Endothelial cell of umbilical vein (primary cell): ENCODE measurements around the gene PLXNA1. TPM values are rescaled to one million over a fixed set of nuclear protein-coding genes. Genes with fewer than 3 reads are reported as not detected.

Source experiments
- BruUV-seq: library from RNA; stranded (reverse); fragments of 400-500 nt; replicated peaks from 2 replicates; lab custom pipeline; 2021; lab: Mats Ljungman, UMichigan
- CTCF ChIA-PET: fragments of 300-600, 350-600 bp; sonication (Branson Sonifier 250); formaldehyde crosslinking; loops from one replicate; lab custom pipeline; 2021; ENCODE audit warnings: antibody characterized with exemption, inconsistent platforms; lab: Charles Lee
- POLR2A ChIA-PET: fragments of 300-600, 350-600 bp; sonication (Branson Sonifier 250); formaldehyde crosslinking; loops from one replicate; lab custom pipeline; 2021; ENCODE audit warnings: antibody characterized with exemption, inconsistent platforms; lab: Charles Lee
- DNase-seq: peaks from one replicate; pipeline ENCODE4 v3.0.0-alpha.2; 2011; ENCODE audit warnings: low read depth, low spot score
- FAIRE-seq: peaks from 2 replicates; lab custom pipeline; 2011; peaks lifted over from hg19 to GRCh38; lab: Jason Lieb, UNC
- H2AFZ ChIP-seq: 2 replicates; pipeline ENCODE4 v1.6.0; 2012; ENCODE audit warnings: low read depth, low read length, control low read depth, inconsistent platforms
- H3K27ac ChIP-seq: 2 replicates; pipeline ENCODE4 v1.5.1; 2011; ENCODE audit warnings: low read depth, mild to moderate bottlenecking, control low read depth, low read length, moderate library complexity; ENCODE audit not compliant: insufficient read depth
- H3K27me3 ChIP-seq, 2 experiments: 2 replicates each; pipeline versions ENCODE4 v1.6.0 to v1.6.1; 2011; ENCODE audit warnings: low read length in 2 of 2, mixed read lengths in 1 of 2; ENCODE audit not compliant: control insufficient read depth in 2 of 2, insufficient read depth in 2 of 2
- H3K36me3 ChIP-seq, 2 experiments: 2 replicates in 1 of 2; 3 replicates in 1 of 2; pipeline ENCODE4 v1.5.1; 2011; ENCODE audit warnings: low read length in 2 of 2, mild to moderate bottlenecking in 1 of 2, moderate library complexity in 1 of 2; ENCODE audit not compliant: control insufficient read depth in 2 of 2, insufficient read depth in 2 of 2; ENCODE audit errors: extremely low read depth in 1 of 2
- H3K4me1 ChIP-seq: 3 replicates; pipeline ENCODE4 v1.5.1; 2011; ENCODE audit warnings: mild to moderate bottlenecking, low read length; ENCODE audit not compliant: control insufficient read depth, insufficient read depth; ENCODE audit errors: extremely low read depth
- H3K4me2 ChIP-seq: 2 replicates; pipeline ENCODE4 v1.6.1; 2011; ENCODE audit warnings: low read length, control low read depth, mixed read lengths; ENCODE audit not compliant: insufficient read depth
- H3K4me3 ChIP-seq, 3 experiments: fragments of 200-600 bp in 1 of 3; sonication (generic), shearing (Covaris generic) in 1 of 3; replicated peaks in 1 of 3; 2 replicates each; pipeline ENCODE4 v1.5.1; 2011 to 2016; ENCODE audit warnings: control low read depth in 3 of 3, low read length in 3 of 3, mild to moderate bottlenecking in 2 of 3, inconsistent platforms in 1 of 3, low read depth in 1 of 3, moderate library complexity in 1 of 3; ENCODE audit not compliant: insufficient read depth in 1 of 3
- H3K79me2 ChIP-seq: 2 replicates; pipeline ENCODE4 v1.6.0; 2012; ENCODE audit warnings: low read length, inconsistent platforms; ENCODE audit not compliant: control insufficient read depth, insufficient read depth
- H3K9ac ChIP-seq: replicated peaks from 2 replicates; pipeline ENCODE3; 2011; ENCODE audit warnings: low read length, control low read depth; ENCODE audit not compliant: insufficient read depth; ENCODE audit errors: extremely low read depth
- H3K9me1 ChIP-seq: replicated peaks from 3 replicates; pipeline ENCODE4 v1.6.0; 2011; ENCODE audit warnings: mild to moderate bottlenecking, low read length; ENCODE audit not compliant: control insufficient read depth, insufficient read depth; ENCODE audit errors: extremely low read depth
- H3K9me3 ChIP-seq: replicated peaks from 2 replicates; pipeline ENCODE4 v1.5.1; 2012; ENCODE audit warnings: low read length, inconsistent platforms; ENCODE audit not compliant: control insufficient read depth, insufficient read depth
- H4K20me1 ChIP-seq: replicated peaks from 2 replicates; pipeline ENCODE3; 2011; ENCODE audit warnings: mild to moderate bottlenecking, low read length; ENCODE audit not compliant: control insufficient read depth, insufficient read depth; ENCODE audit errors: extremely low read depth
- EZH2 ChIP-seq: IDR thresholded peaks from 2 replicates; pipeline ENCODE4 v1.6.1; 2012; ENCODE audit warnings: borderline replicate concordance, low read depth, mild to moderate bottlenecking, moderate library complexity, low read length, inconsistent platforms; ENCODE audit not compliant: severe bottlenecking
- FOS ChIP-seq: IDR thresholded peaks from 2 replicates; pipeline ENCODE4 v1.6.1; 2011; ENCODE audit warnings: mild to moderate bottlenecking, low read length, moderate library complexity, borderline replicate concordance; ENCODE audit not compliant: insufficient read depth
- GATA2 ChIP-seq: IDR thresholded peaks from 2 replicates; pipeline ENCODE4 v1.7.0; 2011; ENCODE audit warnings: low read depth, mild to moderate bottlenecking, moderate library complexity, mixed read lengths, low read length; ENCODE audit not compliant: insufficient read length, insufficient read depth
- JUN ChIP-seq: IDR thresholded peaks from 2 replicates; pipeline ENCODE4 v1.6.1; 2011; ENCODE audit warnings: borderline replicate concordance, low read depth; ENCODE audit not compliant: insufficient read length, insufficient read depth
- MYC ChIP-seq: IDR thresholded peaks from one replicate; pipeline ENCODE4 v1.6.1; 2011; ENCODE audit warnings: mild to moderate bottlenecking, low read depth, low read length
- POLR2A ChIP-seq: IDR thresholded peaks from 2 replicates; pipeline ENCODE4 v1.6.1; 2012; ENCODE audit warnings: low read depth, mild to moderate bottlenecking, control low read depth, low read length
- POLR2AphosphoS5 ChIP-seq: IDR thresholded peaks from 2 replicates; pipeline ENCODE4 v1.6.1; 2012; ENCODE audit warnings: low read depth, mild to moderate bottlenecking, control low read depth, low read length, moderate library complexity; ENCODE audit not compliant: insufficient read depth
- dilution Hi-C: fragments of 300-500 bp; cut with MboI; formaldehyde crosslinking; loops from one replicate; pipeline ENCODE4 v1.15.0; 2019; ENCODE audit warnings: low sequenced_read_pairs; ENCODE audit not compliant: extremely low pct_ligation_motif_present
- intact Hi-C: fragments of 100-400 bp; cut with micrococcal nuclease; formaldehyde crosslinking; loops from one replicate; pipeline ENCODE4 v1.10.0; 2022
- polyA plus RNA-seq, 4 experiments: library from polyadenylated mRNA; depleted of rRNA in 3 of 4; stranded (reverse) in 3 of 4; unstranded in 1 of 4; fragments of >200 nt; gene quantifications; 2 replicates each; pipeline versions ENCODE4 v1.2.1 to v1.2.3, GENCODE V29; 2011 to 2012; ENCODE audit warnings: missing spikeins in 1 of 4
- total RNA-seq: library from RNA; stranded (reverse); gene quantifications from 2 replicates; pipeline ENCODE4 v1.2.3, GENCODE V29; 2021
- TF ChIP-seq, protein P1 (sequence below): IDR thresholded peaks from 2 replicates; pipeline ENCODE4 v1.6.1; 2011; ENCODE audit not compliant: insufficient read depth, insufficient read length
- TF ChIP-seq, protein P2 (sequence below), 2 donors: IDR thresholded peaks; 1 replicate in 1 of 2; 2 replicates in 1 of 2; pipeline ENCODE4 v1.5.1; 2011; ENCODE audit warnings: low read length in 2 of 2, mild to moderate bottlenecking in 2 of 2, moderate library complexity in 2 of 2, control low read depth in 1 of 2, inconsistent platforms in 1 of 2, low read depth in 1 of 2; ENCODE audit not compliant: insufficient read depth in 1 of 2; ENCODE audit errors: extremely low read depth in 1 of 2

The PLXNA1 gene
- total and polyA plus RNA-seq, 2 donors (not counting 3 experiments of a cell fraction or from before 2014, with no cell fraction given), result 14.1 to 18.4 TPM

DNA sequence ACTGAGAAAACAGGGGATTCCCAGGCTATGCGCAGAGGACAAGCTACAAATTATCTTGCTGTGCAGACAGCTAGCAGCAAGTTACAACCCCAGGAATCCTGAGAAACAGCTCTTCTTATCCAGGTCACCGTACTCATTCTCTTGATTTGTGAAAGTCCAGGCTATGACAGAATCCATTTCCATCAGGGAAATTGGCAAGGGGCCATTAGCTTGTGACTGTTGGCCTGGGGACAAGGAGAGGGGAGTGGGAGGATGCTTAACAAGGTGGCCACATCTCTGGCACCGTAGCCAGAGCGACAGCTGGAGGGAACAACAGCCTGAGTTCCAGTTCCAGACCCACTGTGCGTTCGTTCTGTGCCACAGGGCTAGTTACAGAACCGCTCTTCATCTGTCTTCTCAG lies 44.9 kb upstream of the PLXNA1 start:
- DNase-seq (no peak), FAIRE-seq (no peak)
- Histone ChIP-seq H4K20me1 (no peaks in the 10 kb centered on the region), H2AFZ (no peak overlapping the region), H3K27ac (no peak overlapping the region), H3K36me3 (no peaks in the 10 kb centered on the region), H3K9me1 (no peaks in the 10 kb centered on the region), H3K4me1 (peaks cover 2% of the 10 kb centered on the region), H3K27me3 (peaks cover 2 to 7% of the 10 kb centered on the region in 2 experiments), H3K9ac (no peak overlapping the region), H3K4me2 (no peak overlapping the region), H3K9me3 (no peaks in the 10 kb centered on the region), H3K79me2 (no peaks in the 10 kb centered on the region), H3K4me3 (no peak overlapping the region)
- intact Hi-C loops (no loop called here), dilution Hi-C loops (no loop called here)
- ChIA-PET CTCF (interaction anchor here (1.1 to 2.8 kb wide), 3 partner anchors 9 to 22 kb away, joined by 3 to 12 read pairs (median 4); no protein-coding TSS in a partner anchor), POLR2A (no interaction called here)
- BruUV-seq, result no TSS peak
- TF ChIP-seq FOS (no peak), JUN (no peak), MYC (no peak), GATA2 (no peak)
- TF ChIP-seq, protein P1, sequence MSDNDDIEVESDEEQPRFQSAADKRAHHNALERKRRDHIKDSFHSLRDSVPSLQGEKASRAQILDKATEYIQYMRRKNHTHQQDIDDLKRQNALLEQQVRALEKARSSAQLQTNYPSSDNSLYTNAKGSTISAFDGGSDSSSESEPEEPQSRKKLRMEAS, result no peak

DNA sequence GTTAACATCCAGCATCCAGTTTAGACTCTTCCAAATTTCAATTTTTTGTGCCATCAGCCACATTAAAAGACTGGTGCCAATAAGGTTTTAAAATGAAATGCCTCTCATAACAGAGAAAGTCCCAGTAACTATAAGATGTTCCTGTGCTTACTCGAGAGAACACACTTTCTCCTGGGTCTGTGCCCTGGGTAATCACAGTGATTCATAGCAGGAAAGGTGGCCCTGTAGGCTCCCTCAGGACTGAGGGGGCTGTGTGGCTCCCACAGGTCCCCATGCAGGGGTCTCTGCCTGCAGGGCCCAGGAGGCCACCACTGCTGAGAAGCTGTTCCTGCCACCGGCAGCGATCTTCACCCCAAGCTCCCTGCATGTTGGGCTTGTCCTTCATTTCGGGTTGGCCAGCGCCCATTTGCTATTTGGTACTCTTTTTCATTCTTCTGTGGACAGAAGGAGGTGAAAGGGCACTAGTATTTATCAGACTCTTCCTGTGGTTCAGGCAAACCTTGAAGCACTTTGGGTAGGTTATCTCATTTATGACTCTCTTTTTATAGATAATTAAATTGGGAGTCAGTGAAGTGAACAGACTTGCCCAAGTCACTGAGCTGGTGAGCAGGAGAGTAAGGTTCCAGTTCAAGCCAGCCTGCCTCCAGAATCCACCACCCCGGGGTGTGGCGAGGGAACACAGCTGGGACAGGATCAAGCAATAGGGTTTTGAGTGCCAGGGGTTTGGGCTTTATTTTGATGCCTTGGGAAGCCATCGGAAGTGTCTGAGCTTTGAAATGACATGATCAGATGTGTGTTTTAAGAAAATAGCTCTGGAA lies 44.2 kb upstream of the PLXNA1 start:
- no peak overlapping the region for H3K27ac ChIP-seq
- no peak overlapping the region for H2AFZ ChIP-seq
- ChIA-PET CTCF (interaction anchor here (0.6 to 2.8 kb wide), 4 partner anchors 9 to 22 kb away, joined by 3 to 12 read pairs (median 4); no protein-coding TSS in a partner anchor), POLR2A (no interaction called here)
- BruUV-seq, result no TSS peak
- dilution Hi-C loops, result no loop called here
- no peaks in the 10 kb centered on the region for H4K20me1 ChIP-seq
- no peaks in the 10 kb centered on the region for H3K79me2 ChIP-seq
- no peaks in the 10 kb centered on the region for H3K9me3 ChIP-seq
- no peaks in the 10 kb centered on the region for H3K9me1 ChIP-seq
- H3K36me3 ChIP-seq, result no peaks in the 10 kb centered on the region
- FAIRE-seq, result no peak
- no peak overlapping the region for H3K9ac ChIP-seq
- no peak overlapping the region for H3K4me2 ChIP-seq
- H3K4me3 ChIP-seq, result no peak overlapping the region
- intact Hi-C loops, result no loop called here
- TF ChIP-seq POLR2A (no peak), EZH2 (no peak), GATA2 (no peak), FOS (no peak), MYC (no peak), POLR2AphosphoS5 (no peak), JUN (no peak)
- TF ChIP-seq, protein P1, result no peak
- TF ChIP-seq, protein P2, sequence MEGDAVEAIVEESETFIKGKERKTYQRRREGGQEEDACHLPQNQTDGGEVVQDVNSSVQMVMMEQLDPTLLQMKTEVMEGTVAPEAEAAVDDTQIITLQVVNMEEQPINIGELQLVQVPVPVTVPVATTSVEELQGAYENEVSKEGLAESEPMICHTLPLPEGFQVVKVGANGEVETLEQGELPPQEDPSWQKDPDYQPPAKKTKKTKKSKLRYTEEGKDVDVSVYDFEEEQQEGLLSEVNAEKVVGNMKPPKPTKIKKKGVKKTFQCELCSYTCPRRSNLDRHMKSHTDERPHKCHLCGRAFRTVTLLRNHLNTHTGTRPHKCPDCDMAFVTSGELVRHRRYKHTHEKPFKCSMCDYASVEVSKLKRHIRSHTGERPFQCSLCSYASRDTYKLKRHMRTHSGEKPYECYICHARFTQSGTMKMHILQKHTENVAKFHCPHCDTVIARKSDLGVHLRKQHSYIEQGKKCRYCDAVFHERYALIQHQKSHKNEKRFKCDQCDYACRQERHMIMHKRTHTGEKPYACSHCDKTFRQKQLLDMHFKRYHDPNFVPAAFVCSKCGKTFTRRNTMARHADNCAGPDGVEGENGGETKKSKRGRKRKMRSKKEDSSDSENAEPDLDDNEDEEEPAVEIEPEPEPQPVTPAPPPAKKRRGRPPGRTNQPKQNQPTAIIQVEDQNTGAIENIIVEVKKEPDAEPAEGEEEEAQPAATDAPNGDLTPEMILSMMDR (IDR thresholded peaks at IDR 0.05; ENCODE audit: extremely low read depth in 1 of 2, insufficient read depth in 1 of 2, low read depth in 1 of 2, low read length in 2 of 2), result no peak
- H3K27me3 ChIP-seq, result peaks cover 2 to 7% of the 10 kb centered on the region in 2 experiments
- DNase-seq, result no peak
- peaks cover 2% of the 10 kb centered on the region for H3K4me1 ChIP-seq
